GM08714 (cell line): ENCODE measurements around the gene ZNF669.

ENCODE experiments used
- H3K4me3 ChIP-seq: fragments of 200-500 bp; sonication (Bioruptor generic); 2 replicates; pipeline ENCODE4 v1.5.1; 2014; ENCODE audit warnings: mild to moderate bottlenecking, low read length, inconsistent platforms
- ZNF274 ChIP-seq: IDR thresholded peaks from 2 replicates; pipeline ENCODE4 v1.6.1; 2012; ENCODE audit warnings: mild to moderate bottlenecking, low read depth, low read length

Gene ZNF669

GRCh38 chr1:247060771-247061170 is 43.4 kb downstream of the ZNF669 start:
- no peak overlapping the region for H3K4me3 ChIP-seq
- TF ChIP-seq ZNF274 = no peak

- TF ChIP-seq ZNF274 = no peak
- no peak overlapping the region for H3K4me3 ChIP-seq
Measured at GRCh38 chr1:247056071-247056470, 48.1 kb downstream of the ZNF669 start.

GRCh38 chr1:247054992-247055415 is 49.2 kb downstream of the ZNF669 start:
- no peak for TF ChIP-seq ZNF274
- H3K4me3 ChIP-seq = no peak overlapping the region
